ENCODE measurements around the gene ERVK3-1.

The ERVK3-1 gene

DNA sequence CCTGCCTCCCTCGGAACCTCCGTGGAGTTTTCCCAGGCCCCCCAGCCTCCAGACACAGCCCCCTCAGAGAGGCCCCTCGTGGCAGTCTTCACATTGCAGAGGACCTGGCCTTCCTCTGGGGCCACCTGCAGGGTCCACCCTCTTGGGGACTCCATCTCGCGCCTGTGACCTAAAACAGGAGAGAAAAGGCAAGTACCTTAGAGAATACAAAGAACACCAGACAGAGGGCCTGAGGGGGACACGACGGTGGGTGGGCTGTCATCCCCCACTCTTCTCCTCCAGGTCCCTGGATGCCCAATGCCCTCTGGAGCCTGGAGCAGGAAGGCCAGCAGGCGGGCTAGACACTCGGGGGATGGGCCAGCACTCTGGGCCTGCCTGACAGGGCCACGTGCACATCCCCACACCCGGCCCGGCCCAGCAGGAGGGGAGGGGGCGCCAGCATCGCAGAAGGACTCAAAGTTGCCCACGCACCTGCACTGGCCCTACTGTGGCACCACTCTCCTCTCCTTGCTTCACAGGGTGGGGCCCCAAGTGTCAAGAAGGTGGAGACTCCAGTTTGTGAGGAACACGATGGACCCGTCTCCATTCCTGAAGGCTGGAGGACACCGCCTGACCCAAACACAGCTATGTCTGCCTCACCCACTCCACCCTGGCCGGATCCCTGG is 52.4 kb downstream of the ERVK3-1 start:
- TF ChIP-seq, protein P1, sequence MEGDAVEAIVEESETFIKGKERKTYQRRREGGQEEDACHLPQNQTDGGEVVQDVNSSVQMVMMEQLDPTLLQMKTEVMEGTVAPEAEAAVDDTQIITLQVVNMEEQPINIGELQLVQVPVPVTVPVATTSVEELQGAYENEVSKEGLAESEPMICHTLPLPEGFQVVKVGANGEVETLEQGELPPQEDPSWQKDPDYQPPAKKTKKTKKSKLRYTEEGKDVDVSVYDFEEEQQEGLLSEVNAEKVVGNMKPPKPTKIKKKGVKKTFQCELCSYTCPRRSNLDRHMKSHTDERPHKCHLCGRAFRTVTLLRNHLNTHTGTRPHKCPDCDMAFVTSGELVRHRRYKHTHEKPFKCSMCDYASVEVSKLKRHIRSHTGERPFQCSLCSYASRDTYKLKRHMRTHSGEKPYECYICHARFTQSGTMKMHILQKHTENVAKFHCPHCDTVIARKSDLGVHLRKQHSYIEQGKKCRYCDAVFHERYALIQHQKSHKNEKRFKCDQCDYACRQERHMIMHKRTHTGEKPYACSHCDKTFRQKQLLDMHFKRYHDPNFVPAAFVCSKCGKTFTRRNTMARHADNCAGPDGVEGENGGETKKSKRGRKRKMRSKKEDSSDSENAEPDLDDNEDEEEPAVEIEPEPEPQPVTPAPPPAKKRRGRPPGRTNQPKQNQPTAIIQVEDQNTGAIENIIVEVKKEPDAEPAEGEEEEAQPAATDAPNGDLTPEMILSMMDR (IDR thresholded peaks at IDR 0.05; ENCODE audit: low read depth, low read length) = no peak
- DNase-seq (ENCODE audit: extremely low read depth, low read depth) = no peak

DNA sequence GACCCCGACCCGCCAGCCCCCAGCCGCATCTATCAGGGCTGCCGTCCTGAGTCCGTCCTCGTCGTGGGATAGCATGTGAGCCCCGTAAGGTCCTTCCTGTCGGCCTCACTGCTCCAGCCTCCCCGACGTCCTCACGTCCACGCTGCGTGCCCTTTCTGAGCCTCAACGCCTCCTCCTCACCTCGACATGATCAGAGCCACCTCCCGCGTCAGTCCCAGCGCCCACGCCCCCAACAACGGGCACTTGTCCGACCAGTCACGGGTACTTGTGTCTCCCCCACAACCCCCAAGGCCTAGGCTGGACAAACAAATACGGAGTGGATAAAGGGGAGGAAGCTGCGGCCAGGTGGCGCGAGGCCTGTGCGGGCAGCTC is 56.7 kb downstream of the ERVK3-1 start:
- TF ChIP-seq, protein P1 (IDR thresholded peaks at IDR 0.05; ENCODE audit: low read depth, low read length) = no peak; the same call in none of the 2 replicates
- no peak for DNase-seq (ENCODE audit: extremely low read depth, low read depth)

GRCh38 chr19:58362272-58362994 is 57.3 kb downstream of the ERVK3-1 start, which contains the start of gene ZNF497:
Gene ZNF497, minus strand, starts transcription at chr19:58362751. Its CDS starts 5,116 bp downstream, at chr19:58357635.
- DNase-seq (ENCODE audit: extremely low read depth, low read depth) = peak; percentile 92
- TF ChIP-seq, protein P1 (IDR thresholded peaks at IDR 0.05; ENCODE audit: low read depth, low read length) = no peak

DNA sequence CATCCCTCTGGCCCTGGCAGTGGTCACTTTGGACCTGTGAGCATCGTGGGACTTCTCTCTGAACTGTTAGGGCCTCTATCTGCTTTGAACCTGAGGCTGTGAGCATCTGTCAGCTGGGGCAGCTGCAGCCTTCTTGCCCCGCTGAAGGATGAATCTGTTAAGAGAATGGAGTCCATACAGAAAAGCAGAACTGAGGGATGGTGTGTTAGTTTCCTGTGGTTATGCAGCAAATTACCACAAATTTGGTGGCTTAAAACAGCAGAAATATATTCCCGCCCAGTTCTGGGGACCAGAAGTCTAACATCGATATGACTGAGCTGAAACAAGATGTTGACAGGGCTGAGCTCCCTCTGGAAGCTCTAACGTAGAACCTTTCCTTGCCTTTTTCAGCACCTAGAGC is 59.0 kb downstream of the ERVK3-1 start:
- DNase-seq (ENCODE audit: extremely low read depth, low read depth) = no peak
- TF ChIP-seq, protein P1 (IDR thresholded peaks at IDR 0.05; ENCODE audit: low read depth, low read length) = no peak

Measured in AG09319 (cell line).